ENCODE measurements around the gene CSGALNACT2.

CSGALNACT2 gene

DNA sequence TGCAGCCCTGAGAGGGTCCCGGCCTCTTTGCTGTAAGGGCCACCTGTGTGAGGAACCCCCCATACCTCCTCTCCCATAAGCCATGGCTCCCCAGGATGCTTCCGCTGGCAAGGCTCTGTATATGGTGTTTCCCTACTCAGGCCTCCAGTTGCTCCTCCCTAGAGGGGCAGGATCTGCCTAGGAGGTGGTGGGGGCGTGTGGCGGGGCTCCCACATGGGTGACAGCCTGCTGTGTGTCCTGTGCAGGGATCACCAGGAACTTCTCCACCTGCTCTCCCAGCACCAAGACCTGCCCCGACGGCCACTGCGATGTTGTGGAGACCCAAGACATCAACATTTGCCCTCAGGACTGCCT is 25.7 kb upstream of the CSGALNACT2 start:
- no peak for DNase-seq (ENCODE audit: extremely low read depth, low read depth)
- TF ChIP-seq, protein P1, sequence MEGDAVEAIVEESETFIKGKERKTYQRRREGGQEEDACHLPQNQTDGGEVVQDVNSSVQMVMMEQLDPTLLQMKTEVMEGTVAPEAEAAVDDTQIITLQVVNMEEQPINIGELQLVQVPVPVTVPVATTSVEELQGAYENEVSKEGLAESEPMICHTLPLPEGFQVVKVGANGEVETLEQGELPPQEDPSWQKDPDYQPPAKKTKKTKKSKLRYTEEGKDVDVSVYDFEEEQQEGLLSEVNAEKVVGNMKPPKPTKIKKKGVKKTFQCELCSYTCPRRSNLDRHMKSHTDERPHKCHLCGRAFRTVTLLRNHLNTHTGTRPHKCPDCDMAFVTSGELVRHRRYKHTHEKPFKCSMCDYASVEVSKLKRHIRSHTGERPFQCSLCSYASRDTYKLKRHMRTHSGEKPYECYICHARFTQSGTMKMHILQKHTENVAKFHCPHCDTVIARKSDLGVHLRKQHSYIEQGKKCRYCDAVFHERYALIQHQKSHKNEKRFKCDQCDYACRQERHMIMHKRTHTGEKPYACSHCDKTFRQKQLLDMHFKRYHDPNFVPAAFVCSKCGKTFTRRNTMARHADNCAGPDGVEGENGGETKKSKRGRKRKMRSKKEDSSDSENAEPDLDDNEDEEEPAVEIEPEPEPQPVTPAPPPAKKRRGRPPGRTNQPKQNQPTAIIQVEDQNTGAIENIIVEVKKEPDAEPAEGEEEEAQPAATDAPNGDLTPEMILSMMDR (IDR thresholded peaks at IDR 0.05; ENCODE audit: low read depth, low read length) = no peak

DNA sequence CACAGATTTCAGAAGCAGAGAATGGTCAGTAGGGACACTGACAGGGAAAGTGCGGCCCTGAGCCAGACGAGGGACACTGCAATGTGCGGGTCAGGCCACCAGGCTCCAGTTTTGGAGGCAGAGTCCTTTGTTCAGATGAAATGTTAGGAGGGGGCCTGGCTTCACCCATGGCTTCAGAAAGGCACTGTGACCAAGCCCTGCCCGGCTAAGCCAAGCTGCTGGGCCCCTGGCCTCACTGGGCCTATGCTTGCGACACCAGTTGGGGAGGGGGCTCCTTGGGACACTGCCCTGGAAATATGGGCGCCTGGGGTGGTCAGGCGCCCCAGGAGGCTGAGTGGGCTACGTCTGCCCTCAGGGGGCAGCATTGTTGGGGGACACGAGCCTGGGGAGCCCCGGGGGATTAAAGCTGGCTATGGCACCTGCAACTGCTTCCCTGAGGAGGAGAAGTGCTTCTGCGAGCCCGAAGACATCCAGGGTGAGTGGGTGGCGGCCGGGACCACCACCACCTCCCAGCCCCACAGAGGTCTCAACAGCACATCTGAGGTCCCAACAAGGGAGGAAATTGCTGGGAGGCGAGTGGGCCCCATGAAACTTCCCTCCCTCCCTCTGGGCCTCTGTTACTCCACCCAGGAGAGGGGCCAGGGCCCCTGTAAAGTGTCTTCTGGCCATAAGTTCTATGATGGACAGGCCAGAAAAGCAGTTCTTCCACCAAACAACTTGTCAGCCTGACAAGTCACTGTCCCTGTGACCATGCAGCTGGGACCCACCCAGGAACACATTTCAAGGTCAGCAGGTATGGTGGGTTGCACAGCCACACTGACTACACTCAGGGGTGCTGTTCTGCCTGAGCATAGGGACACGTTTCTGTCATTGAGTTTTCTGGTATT is 24.8 kb upstream of the CSGALNACT2 start:
- DNase-seq (ENCODE audit: extremely low read depth, low read depth) = no peak
- TF ChIP-seq, protein P1 (IDR thresholded peaks at IDR 0.05; ENCODE audit: low read depth, low read length) = no peak

DNA sequence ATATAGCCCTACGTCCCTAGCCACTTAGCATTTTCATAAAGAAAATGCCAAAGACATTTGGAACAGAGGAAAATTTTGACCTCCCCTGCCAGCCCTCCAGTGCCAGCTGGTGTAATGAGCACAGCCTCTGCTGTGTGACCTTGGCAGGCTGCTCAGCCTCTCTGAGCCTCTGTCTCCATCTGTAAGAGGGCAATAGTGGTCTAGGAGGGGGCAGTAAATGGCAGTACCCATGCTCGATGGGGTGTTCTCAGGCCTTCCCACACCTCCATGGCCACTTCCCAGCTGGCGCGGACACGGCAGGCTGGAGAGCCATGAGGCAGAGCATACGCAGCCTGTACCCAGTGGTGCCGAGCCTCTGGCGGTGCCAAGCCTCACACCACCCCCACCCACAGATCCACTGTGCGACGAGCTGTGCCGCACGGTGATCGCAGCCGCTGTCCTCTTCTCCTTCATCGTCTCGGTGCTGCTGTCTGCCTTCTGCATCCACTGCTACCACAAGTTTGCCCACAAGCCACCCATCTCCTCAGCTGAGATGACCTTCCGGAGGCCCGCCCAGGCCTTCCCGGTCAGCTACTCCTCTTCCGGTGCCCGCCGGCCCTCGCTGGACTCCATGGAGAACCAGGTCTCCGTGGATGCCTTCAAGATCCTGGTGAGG is 24.0 kb upstream of the CSGALNACT2 start:
- no peak for DNase-seq (ENCODE audit: extremely low read depth, low read depth)
- TF ChIP-seq, protein P1 (IDR thresholded peaks at IDR 0.05; ENCODE audit: low read depth, low read length) = no peak

DNA sequence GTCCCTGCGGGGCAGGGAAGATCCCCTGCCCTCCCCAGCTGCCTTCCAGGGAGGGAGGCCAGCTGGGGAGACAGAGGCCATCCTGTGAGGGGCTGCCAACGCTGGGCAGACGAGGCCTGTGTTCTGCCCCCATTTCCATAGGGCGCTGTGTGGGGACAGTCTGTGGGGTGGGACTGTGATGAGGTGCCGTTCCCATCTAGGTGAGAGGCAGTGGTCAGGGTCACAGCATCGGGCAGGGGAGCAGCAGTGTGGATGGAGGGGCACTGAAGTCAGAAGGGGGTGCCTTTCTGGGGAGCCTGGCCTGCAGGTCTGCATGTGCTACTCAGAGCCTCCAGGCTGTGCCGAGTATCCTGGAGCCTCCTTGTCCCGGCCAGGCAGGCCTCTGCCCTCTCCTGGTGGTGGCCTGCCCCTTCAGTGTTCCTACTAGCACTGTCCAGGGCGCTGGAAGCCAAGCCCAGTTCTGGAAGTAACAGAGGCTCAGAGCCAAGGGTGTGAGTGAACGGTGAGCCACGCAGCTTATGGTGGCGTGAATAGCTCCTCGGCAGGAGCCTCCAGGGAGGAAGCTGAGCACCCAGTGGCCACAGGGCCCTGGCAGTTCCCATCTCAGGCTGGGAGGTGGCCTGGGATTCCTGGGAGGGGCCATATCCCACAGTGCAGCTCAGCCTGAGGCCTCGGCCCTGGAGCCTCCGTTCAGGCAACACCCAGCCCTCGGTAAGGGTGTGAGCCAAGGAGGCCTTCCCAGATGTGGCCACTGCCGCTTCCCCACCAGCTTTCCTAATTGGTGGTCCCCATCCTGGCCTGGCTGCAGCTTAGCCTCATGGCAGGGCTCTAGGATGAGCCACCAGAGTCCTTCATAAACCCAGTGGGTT is 23.3 kb upstream of the CSGALNACT2 start:
- TF ChIP-seq, protein P1 (IDR thresholded peaks at IDR 0.05; ENCODE audit: low read depth, low read length) = no peak
- DNase-seq (ENCODE audit: extremely low read depth, low read depth) = no peak

DNA sequence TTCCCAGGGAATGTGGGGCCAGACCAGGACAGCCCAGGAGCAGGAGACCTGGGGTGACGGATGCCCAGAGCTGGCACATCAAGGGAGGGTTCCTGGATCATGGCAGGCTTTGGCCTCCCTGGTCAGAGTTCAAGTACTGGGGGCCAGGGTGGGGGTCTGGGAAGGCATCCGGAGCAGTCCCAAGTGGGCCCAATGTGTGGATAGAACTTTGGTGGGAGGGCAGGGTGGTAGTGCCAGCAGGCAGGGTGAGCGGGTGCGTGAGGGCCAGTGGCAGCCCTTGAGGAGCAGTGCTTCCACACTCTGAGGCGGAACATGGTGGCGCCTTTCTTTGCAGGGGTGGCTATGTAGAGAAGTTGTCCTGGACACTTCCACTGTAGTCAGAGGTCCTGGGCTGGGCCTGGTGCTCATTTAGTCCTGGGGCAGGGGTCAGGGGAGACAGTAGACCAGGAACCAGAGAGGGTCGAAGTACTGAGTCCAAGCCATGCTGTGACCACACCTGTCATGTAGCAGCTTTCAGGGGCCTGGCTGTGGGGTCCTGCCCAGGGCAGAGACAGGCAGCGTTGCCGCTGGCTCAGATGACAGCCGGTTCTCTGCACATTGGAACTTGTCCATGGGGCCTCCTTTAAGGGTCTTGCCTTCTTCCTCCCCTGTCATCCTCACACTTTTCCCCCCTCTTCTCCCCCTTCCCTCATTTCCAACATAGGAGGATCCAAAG is 22.2 kb upstream of the CSGALNACT2 start:
- DNase-seq (ENCODE audit: extremely low read depth, low read depth) = no peak
- TF ChIP-seq, protein P1 (IDR thresholded peaks at IDR 0.05; ENCODE audit: low read depth, low read length) = no peak

DNA sequence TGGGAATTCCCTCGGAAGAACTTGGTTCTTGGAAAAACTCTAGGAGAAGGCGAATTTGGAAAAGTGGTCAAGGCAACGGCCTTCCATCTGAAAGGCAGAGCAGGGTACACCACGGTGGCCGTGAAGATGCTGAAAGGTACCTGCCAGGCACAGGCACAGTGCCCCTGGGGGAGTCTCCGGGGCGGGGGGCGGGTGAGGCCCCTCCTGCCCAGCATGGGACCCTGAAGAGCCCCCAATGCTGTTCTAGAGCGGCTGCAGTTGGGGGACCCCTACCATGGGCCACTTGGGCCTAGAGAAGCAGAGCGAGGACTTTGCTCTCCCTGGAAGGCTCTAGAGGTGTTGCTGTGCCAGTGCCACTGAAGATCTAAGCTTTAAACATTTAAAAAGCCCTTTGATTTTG is 21.6 kb upstream of the CSGALNACT2 start:
- DNase-seq (ENCODE audit: extremely low read depth, low read depth) = no peak
- TF ChIP-seq, protein P1 (IDR thresholded peaks at IDR 0.05; ENCODE audit: low read depth, low read length) = no peak

All from AG09319 (cell line).